Stimulated activated CD8-positive, alpha-beta memory T cell treated with anti-CD3 and anti-CD28 coated beads, Interleukin-7, amount 100 ng/mL, for 4 hours (primary cell): Measurements from ENCODE around the gene PCSK5.
"Not testable (repeated sequence)": the region's sequence is repeated elsewhere in the genome, so short reads cannot be mapped to it uniquely, and the experiment has no call there.

Experiments used
- DNase-seq, 2 donors: peaks; one replicate each; pipeline ENCODE4 v3.0.0-alpha.2; 2020; ENCODE audit warnings: low read depth in 2 of 2

Gene PCSK5

DNA sequence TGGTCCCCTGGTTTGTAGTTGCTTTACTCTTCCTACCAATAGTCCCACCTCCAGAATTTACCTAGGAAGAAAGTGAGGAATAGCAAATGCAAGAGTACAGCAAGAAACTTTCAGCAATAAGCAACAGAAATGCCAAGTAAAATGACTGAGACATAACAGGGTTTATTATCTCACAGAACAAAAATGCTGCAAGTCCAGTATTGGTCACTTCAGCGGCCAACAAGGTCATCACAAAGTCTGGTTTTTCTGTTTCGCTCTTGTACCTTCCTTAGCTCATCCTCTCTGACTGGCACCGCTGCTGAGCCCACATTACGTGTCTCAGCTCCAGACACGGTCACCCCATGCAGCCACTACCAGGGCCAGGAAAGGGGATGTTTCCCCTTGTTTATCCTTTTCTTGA lies 421.1 kb downstream of the PCSK5 start:
- DNase-seq, result no peak

DNA sequence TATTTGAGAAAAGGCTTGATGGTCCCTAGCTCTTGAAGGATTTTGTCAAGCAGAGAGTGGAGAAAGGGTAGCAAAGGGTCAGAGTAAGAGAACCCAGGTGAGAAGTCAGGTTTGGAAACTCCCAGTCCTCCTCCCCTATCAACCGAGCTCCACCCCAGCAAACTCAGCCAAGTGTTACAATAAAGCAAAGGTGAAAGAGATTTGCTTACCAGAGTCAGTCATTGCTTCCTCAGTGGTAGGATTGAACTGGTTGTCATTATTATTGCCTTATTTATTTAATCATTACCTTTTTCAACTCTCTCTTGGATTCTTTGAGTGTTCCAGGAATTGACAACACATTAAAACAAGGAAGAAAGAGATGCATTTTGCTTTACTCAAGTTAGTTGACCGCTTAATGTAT lies 423.3 kb downstream of the PCSK5 start:
- no peak for DNase-seq

DNA sequence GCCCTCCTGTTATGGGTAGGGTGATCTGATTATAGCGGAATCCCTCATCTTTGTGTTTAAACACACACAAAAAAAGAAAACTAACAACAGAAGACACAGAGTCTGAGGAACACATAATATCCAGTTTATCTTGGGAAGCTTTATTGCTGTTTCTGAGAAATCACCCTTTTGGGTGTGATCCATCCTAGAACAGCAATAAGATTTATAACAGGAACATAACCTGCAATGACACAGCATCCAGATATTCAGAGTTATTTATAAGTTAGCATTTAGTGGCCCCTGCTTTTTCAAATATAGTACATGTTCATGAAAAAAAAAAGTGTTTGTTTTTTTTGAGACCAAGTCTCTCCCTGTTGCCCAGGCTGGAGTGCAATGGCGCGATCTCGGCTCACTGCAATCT lies 423.8 kb downstream of the PCSK5 start:
- DNase-seq, result no peak

DNA sequence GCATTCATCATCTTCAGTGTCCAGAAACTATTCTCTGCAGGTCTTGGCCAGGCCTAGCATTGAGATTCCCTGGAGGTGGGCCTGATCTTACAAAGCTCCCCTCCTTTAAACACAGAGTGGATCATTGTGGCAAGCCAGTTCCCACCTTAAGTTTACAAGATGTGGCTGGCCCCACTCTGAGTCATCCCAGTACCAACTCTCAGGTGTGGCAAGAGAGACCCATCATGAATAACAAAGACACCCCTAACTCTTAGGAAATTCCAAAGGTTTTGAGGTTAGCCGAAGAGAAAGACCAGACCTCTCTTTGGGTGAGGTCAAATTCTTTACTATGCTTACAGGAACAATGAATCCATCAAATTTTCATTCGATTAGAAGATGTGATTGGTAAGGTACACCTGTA lies 425.6 kb downstream of the PCSK5 start:
- DNase-seq, result no peak

DNA sequence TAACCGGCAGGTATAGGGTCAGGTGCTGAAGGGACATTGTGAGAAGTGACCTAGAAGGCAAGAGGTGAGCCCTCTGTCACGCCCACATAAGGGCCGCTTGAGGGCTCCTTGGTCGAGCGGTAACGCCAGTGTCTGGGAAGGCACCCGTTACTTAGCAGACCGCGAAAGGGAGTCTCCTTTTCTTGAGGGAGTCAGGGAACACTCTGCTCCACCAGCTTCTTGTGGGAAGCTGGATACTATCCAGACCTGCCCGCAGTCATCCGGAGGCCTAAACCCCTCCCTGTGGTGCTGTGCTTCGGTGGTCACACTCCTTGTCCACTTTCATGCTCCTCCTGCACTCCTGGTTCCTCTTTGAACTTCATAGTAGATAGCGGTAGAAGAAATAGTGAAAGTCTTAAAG lies 429.0 kb downstream of the PCSK5 start:
- DNase-seq, result not testable (repeated sequence)

DNA sequence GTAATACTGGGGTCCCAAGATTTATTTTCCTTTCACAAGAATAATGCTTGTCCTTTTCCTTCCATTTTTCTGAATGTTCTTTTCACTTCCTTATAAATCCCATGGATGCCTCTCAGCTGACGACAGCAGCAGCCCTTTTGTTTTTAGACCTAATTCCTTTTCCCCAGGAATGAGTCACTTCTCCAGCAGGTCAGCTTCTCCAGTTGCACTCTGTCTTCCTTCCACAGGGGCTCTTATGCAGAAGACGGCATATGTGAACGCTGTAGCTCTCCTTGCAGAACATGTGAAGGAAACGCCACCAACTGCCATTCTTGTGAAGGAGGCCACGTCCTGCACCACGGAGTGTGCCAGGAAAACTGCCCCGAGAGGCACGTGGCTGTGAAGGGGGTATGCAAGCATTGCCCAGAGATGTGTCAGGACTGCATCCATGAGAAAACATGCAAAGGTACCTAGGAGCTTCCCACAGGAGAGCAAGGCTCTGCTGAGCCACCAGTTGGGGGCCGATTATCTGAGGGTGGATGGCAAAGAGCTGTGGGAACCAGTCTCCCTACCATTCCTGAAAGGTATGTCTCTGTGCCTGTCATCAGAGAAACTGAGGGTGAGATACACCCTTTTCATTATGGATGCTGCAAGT lies 430.8 kb downstream of the PCSK5 start:
- DNase-seq, result no peak

DNA sequence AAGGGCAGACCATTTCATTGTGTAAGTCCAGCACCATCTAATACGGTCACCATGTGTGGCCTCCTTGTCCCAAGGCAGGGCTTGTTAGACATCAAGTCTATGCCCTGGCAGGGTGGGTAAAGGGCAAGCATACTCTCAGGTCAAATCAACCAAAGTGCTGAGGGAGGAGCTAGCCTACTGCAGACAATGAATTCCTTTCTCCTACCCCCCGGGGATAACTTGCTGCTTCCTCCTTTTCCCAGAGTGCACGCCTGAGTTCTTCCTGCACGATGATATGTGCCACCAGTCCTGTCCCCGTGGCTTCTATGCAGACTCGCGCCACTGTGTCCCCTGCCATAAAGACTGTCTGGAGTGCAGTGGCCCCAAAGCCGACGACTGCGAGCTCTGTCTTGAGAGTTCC lies 432.3 kb downstream of the PCSK5 start:
- no peak for DNase-seq

DNA sequence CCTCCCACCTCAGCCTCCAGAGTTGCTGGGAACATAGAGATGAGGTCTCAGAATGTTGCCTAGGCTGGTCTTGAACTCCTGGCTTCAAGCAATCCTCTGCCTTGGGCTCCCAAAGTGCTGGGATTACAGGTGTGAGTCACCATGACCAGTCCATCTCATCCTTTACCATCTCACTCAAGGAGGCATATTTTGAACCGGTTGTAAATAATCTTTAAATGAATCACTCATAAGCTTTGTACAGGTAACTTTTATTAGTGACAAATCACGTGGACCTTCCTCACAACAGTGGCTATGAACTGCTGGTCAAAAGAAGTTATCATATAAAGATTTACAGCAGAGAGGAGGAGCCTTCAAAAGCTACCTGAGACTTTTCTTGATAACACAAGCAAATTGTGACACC lies 433.0 kb downstream of the PCSK5 start:
- no peak for DNase-seq

DNA sequence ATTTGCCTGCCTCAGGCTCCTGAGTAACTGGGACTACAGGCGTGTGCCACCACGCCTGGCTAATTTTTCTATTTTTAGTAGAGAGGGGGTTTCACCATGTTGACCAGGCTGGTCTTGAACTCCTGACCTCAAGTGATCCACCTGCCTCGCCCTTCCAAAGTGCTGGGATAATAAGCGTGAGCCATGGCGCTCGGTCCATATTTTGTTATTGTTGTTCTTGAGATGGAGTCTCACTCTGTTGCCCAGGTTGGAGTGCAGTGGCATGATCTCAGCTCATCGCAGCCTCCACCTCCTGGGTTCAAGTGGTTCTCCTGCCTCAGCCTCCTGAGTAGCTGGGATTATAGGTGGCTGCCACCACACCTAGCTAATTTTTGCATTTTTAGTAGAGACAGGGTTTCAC lies 433.6 kb downstream of the PCSK5 start:
- not testable (repeated sequence) for DNase-seq

DNA sequence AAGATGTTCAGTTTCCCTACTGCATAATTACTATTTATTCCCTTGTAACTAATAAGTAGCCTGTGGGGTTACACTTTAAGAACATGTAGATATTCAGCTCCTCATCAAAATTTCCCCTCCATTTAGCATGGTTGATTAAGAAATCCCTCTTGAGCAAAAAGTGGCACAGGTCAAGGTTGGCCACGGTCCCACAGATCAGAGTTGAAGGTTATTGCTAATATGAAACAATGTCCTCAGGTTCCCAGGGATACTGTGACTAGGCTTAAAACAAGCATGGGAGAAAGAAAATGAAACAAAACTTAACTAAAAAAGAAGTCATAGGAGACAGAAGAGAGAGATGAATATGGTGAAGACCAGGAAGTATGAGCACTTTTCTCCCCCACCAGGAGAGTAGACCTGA lies 439.6 kb downstream of the PCSK5 start:
- DNase-seq, result no peak

DNA sequence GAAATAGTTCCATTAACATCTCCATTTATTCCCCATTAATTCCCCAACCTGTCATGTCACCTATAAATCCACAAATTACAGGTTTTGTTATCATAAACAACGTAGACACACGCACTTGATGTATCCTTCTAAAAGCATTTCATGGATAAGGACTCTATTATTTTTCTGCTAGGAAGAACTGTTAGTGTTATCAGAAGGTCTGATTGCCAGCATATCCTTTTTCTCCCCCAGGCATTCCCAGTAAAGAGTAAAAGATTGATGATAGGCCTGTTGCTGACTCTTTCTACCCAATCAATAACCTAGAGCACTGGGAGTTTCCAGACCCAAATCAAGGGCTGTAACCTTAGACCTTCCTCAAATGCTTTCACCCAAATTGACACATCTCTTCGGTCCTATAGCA lies 442.9 kb downstream of the PCSK5 start:
- no peak for DNase-seq

DNA sequence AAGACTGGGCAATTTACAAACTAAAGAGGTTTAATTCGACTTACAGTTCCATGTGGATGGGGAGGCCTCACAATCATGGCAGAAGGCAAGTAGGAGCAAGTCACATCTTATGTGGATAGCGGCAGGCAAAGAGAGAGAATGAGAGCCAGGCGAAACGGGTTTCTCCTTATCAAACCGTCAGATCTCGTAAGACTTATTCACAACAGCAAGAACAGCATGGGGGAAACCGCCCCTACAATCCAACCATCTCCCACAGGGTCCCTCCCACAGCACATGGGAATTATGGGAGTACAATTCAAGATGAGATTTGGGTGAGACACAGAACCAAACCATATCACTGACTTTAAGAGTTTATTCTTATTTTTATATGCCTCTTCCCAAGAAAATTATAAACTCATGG lies 443.5 kb downstream of the PCSK5 start:
- DNase-seq, result no peak

DNA sequence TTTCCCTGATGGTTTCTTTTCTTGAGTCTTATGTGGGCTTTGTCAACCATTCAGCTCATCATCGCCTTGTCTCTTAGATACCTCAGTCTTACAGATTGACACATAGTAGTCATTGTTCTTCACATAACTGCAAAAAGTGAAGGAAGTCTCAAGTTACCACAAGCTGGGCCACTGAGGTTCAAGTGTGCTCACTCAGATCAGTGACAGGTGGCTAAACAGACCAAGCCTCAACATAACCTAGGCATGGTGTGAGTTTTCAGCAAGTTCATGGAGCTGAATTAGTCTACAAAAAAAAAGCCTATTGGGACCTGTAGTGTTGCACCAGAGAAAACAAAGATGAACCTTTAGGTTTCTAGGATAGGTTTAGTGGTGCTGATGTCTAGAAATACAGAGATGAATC lies 445.6 kb downstream of the PCSK5 start:
- no peak for DNase-seq

DNA sequence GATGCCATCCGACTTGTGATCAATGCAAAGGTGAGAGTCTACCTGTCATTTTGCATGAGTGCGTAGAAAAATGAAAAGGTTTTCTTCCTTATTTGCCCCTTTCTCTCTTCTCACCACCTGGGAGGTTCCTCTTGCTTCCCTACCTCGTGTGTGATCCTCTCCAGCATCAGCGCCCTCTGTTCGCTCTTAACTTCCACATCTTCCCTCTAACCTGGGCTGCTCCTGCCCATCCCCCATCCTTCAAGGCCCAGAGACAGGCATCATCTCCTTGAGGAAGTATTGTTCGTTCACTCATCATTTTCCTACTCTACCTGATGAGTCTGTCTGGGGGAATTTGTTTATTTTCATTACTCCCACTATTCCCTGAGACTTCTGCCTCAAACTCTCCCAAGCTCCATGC lies 447.9 kb downstream of the PCSK5 start:
- no peak for DNase-seq

DNA sequence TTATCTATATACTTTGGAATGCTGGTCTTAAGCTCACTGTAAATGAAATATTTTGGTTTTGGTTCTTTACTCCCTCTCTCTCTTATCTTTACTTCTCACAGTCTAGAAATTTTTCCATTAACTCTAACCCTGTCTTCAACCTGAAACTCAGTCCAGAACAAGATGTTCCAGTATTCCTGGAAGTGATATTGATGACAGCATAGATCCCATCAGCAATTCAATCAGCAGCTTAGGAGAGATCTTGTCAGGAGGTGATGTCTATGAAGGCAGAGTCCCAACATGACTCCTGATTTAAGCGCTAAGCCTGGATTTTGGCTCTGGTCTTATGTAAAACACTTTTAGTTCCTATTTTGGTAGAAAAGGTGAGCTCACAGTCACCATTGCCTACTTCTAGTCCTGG lies 451.1 kb downstream of the PCSK5 start:
- DNase-seq, result no peak

DNA sequence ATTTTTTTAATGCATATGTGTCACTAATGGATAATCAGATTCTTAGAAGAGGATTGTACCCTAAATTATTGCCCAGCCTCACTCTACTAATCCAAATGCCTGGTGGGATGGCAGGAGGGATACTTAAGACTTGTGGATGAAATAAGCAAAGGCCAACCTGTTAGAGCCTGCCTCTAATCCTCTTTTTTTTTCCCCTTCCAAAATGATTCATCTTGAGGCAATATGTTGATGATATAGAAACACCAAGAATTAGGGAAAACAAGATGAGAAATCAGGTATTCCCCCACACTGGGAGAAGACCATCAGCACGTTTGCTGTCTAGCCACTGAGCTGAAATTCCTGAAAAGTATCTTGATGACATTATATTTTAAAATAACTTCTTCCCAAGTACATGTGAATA lies 451.7 kb downstream of the PCSK5 start:
- DNase-seq, result no peak

DNA sequence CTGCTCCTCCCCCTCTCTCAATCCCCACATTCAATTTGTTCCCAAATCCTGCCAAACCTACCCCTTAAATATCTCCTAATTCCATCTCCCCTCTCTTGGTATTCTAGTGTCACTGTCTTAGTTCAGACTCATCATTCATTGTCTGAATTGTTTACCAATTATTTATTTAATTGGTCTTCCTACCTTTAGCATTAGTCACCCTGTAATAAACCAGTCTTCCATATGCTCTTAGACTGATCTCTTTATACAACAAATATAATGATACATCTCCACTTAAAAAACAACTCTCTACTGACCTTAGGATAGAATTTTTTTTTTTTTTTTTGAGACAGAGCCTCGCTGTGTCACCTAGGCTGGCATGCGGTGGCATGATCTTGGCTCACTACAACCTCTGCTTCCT lies 452.4 kb downstream of the PCSK5 start:
- no peak for DNase-seq

DNA sequence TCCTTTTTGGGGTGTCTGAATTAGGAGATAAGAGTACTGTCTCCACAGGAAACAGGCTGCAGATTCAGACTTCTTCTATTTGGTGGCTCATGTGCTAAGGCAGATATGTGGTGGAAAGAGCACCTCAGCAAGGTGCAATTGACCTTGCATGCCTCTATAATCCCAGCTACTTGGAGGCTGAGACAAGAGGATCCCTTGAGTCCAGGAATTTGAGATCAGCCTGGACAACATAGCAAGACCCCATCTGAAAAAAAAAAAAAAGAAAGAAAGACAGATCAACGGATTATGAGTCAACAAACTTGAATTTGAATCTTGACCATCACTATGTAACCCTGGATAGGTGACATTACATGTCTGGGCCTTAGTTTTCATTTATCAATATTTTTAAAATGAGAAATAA lies 459.4 kb downstream of the PCSK5 start:
- DNase-seq, result no peak

DNA sequence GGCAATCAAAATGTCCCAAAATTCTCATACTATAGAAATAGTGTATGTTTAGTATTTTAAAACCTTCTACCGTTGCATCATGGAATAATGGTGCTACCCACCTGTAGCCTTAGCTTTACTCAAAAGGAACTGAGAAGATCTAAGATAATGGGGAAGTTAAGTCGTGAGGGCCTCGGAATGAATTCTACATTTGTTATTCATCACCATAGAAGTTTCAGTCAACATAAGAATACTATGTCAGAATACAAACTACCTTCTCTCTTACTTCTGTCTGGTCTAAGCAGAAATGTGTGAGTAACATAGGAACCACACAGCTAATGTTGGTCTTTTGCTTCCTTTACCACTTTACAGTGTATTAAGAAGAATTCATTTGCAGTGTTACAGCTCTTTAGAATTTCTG lies 460.5 kb downstream of the PCSK5 start:
- no peak for DNase-seq

DNA sequence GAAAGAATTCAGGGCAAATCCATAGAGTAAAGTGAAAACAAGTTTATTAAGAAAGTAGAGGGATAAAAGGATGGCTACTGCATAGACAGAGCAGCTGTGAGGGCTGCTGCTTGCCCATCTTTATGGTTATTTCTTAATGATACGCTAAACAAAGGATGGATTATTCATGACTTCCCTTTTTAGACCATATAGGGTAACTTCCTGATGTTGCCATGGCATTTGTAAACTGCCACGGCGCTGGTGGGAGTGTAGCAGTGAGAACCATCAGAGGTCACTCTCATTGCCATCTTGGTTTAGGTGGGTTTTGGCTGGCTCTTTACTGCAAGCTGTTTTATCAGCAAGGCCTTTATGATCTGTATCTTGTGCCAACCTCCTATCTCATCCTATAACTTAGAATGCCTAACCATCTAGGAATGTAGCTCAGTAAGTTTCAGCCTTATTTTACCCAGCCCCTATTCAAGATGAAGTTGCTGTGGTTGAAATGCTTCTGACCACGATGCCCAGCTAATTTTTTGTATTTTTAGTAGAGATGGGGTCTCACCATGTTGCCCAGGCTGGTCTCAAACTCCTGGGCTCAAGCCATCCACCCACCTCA lies 461.6 kb downstream of the PCSK5 start:
- DNase-seq, result no peak

DNA sequence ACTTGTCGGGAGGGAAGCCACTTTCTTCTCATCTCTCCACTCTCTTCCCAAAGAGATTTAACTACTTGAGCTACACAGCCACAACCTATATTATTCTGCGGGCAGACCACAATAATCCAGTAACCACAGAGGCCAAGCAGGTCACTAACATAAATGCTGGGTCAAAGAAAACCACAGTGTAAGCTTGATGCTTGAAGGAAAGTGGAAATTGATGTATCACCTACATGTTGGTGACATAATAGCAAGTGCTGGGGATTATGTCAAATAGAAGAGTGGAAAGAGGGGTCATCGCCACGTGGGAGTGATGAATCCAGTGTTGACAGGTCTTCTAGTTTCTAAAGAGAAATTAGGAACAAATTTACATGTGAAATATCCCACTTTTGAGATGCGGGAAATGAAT lies 462.8 kb downstream of the PCSK5 start:
- no peak for DNase-seq

DNA sequence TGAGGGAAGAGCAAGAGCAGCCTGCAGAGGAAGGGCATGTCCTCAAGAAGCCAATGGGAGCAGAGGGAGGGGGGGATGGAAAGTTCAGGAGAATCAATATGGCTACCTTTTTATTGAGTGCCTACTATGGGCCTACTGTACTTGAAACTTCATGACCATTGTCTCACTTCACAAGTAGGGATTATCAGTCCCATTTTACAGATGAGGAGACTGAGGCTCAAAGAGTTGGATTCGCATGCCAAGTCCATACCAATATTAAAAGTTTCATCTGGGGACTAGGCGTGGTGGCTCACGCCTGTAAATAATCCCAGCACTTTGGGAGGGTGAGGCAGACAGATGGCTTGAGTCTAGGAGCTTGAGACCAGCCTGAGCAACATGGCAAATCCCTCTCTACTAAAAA lies 463.7 kb downstream of the PCSK5 start:
- DNase-seq, result no peak

DNA sequence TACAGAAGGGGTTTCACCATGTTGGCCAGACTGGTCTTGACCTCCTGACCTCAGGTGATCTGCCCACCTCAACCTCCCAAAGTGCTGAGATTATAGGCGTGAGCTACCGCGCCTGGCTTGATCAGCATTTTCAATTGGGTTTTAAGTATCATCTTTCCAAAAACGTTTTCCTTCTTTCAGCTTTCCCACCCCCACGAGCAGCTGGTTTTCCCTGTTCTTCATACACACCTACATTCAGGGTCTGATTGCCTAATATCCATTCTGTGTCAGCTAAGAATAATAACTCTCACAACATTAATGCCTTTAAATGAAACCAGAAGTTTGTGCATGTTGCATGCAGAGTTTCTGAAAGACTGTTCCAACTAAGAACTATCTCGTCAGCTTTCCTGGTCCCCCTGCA lies 465.4 kb downstream of the PCSK5 start:
- DNase-seq, result no peak

DNA sequence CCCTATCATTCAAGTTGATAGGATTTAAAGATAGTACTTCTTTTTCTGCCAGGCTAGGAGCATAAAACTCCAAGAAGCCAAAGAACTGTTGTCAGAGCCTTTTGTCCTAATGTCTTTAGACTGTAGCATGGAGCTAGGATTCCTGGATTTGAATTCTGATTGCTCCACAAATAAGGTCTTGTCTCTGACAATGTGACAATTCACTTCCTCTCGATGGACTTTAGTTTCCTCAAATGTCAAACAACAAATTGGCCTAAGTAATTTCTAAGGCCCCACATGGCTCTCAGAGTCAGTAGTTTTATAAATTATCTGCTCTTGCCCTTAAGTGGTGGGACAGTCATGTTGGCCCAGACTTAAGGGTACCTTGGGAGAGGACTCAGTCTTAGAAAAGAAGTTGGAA lies 467.1 kb downstream of the PCSK5 start:
- DNase-seq, result no peak
